IMR-90 (cell line): ENCODE data around the gene C3orf38.

Experiments
- CTCF ChIP-seq: conservative IDR thresholded peaks from 2 replicates; pipeline ENCODE4 v1.5.1; 2012; ENCODE audit warnings: mild to moderate bottlenecking, low read depth, low read length, improper control_type of control experiment
- MXI1 ChIP-seq: IDR thresholded peaks from 2 replicates; pipeline ENCODE4 v1.6.1; 2012; ENCODE audit warnings: low read depth, mild to moderate bottlenecking, low read length, moderate library complexity, borderline replicate concordance
- RAD21 ChIP-seq: IDR thresholded peaks from 2 replicates; pipeline ENCODE4 v1.6.1; 2012; ENCODE audit warnings: low read length, improper control_type of control experiment
- RCOR1 ChIP-seq: IDR thresholded peaks from 2 replicates; pipeline ENCODE4 v1.6.1; 2012; ENCODE audit warnings: mild to moderate bottlenecking, low read length, improper control_type of control experiment; ENCODE audit not compliant: insufficient replicate concordance
- SMC3 ChIP-seq: fragments of 150-350 bp; IDR thresholded peaks from 2 replicates; pipeline ENCODE4 v1.6.1; 2016; ENCODE audit warnings: low read depth, mild to moderate bottlenecking, antibody characterized with exemption, low read length, moderate library complexity
- TF ChIP-seq, protein P1 (sequence below): fragments of 150-350 bp; IDR thresholded peaks from 2 replicates; pipeline ENCODE4 v1.6.1; 2016; ENCODE audit warnings: low read depth, mild to moderate bottlenecking, low read length, moderate library complexity, borderline replicate concordance

DNA sequence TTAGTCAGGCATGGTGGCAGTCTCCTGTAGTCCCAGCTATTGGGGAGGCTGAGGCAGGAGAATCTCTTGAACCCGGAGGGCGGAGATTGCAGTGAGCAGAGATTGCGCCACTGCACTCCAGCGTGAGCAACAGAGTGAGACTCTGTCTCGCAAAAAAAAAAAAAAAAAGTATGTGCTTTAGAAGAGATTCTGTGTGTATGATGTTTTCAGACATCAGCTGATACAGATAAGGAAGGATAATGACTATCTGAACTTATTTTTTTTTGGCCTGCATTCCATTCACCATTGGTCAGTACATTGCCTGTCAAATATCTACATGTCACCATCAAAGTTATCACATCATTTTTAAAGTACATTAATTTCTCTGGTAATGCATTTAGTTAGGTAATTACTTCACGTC, 17.4 kb downstream of the C3orf38 start:
- TF ChIP-seq SMC3, result no peak
- TF ChIP-seq CTCF, result no peak
- TF ChIP-seq MXI1, result no peak
- TF ChIP-seq, protein P1, sequence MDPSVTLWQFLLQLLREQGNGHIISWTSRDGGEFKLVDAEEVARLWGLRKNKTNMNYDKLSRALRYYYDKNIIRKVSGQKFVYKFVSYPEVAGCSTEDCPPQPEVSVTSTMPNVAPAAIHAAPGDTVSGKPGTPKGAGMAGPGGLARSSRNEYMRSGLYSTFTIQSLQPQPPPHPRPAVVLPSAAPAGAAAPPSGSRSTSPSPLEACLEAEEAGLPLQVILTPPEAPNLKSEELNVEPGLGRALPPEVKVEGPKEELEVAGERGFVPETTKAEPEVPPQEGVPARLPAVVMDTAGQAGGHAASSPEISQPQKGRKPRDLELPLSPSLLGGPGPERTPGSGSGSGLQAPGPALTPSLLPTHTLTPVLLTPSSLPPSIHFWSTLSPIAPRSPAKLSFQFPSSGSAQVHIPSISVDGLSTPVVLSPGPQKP, result no peak
- no peak for TF ChIP-seq RAD21
- TF ChIP-seq RCOR1, result no peak
